H1 (cell line): Measurements from ENCODE around the gene SYNDIG1. TPM values are rescaled to one million over a fixed set of nuclear protein-coding genes. Genes with fewer than 3 reads are reported as not detected.

Experiments
- BCL11A ChIP-seq, 2 experiments: IDR thresholded peaks; one replicate each; pipeline ENCODE4 v1.6.1; 2011; ENCODE audit warnings: low read depth in 2 of 2, low read length in 2 of 2, mild to moderate bottlenecking in 2 of 2
- CBX5 ChIP-seq: fragments of 300-800, 300-1000 bp; sonication (generic); IDR thresholded peaks from 2 replicates; pipeline ENCODE4 v1.7.1; 2016; ENCODE audit warnings: antibody characterized with exemption, low read length, low read depth
- CHD1 ChIP-seq: IDR thresholded peaks from 2 replicates; pipeline ENCODE4 v1.6.1; 2012; ENCODE audit warnings: low read depth, low read length, improper control_type of control experiment
- HDAC6 ChIP-seq: IDR thresholded peaks from one replicate; pipeline ENCODE4 v1.7.1; 2012; ENCODE audit warnings: low read depth, mild to moderate bottlenecking, inconsistent platforms, low read length, moderate library complexity
- KDM1A ChIP-seq: fragments of 200-600, 300-600 bp; sonication (generic); IDR thresholded peaks from 2 replicates; pipeline ENCODE4 v1.7.1; 2016; ENCODE audit warnings: mild to moderate bottlenecking, low read length, borderline replicate concordance
- TEAD4 ChIP-seq: IDR thresholded peaks from 2 replicates; pipeline ENCODE4 v1.6.1; 2012; ENCODE audit warnings: low read depth, low read length, inconsistent platforms, mixed read lengths
- polyA plus RNA-seq, 7 experiments: library from polyadenylated mRNA; depleted of rRNA in 3 of 7; stranded (reverse) in 5 of 7; unstranded in 2 of 7; fragments of >200 nt in 5 of 7; fragments of 200-250 nt in 2 of 7; gene quantifications; 1 replicate in 5 of 7; 2 replicates in 1 of 7; 4 replicates in 1 of 7; pipeline versions ENCODE4 v1.2.1 to v1.2.3, GENCODE V29; 2011 to 2013; ENCODE audit warnings: missing spikeins in 2 of 7, mixed read lengths in 2 of 7
- total RNA-seq: library from RNA; stranded (reverse); fragmentation: NEBNext Ultra II Directional; extraction: Animal tissue kit (Norgen Biotek cat#: 25700); gene quantifications from 2 replicates; pipeline ENCODE4 v1.2.1, GENCODE V29; 2021

SYNDIG1 gene
- total and polyA plus RNA-seq, 2 of the 8 experiments (the other 6 are each of a cell fraction or from before 2014, with no cell fraction given) = 6.5 to 7.8 TPM

DNA sequence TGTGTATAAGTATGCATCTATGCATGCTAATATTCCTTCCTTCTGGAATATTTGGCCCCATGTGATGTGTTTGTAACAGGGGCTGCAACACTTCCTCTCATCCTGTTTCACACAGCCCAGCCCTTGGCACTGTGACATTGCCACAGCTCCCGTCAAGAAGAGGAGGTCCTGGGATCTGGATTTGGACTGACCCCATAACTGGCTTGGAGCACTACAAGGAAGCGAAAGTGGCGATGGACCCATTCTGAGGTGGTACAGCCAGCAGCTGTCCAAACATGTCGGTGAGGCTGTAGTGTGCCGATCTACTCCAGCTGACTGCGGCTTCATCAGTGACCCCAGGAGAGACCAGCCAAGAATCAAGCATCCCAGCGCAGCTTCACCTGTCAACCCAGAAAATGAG, 18.2 kb downstream of the SYNDIG1 start (continued):
- no peak for TF ChIP-seq TEAD4
- TF ChIP-seq KDM1A = no peak
- no peak for TF ChIP-seq CBX5
- TF ChIP-seq BCL11A (IDR thresholded peaks at IDR 0.05; ENCODE audit: low read depth in 2 of 2, low read length in 2 of 2) = no peak
- TF ChIP-seq CHD1 = no peak
- TF ChIP-seq HDAC6 = no peak
